K562 (cell line): ENCODE measurements around the gene TXNL4A. TPM values are rescaled to one million over a fixed set of nuclear protein-coding genes. Genes with fewer than 3 reads are reported as not detected.

Experiments
- HDAC2 ChIP-seq: fragments of 450-650 bp; IDR thresholded peaks from 2 replicates; pipeline ENCODE4 v1.6.1; 2016; ENCODE audit warnings: mild to moderate bottlenecking
- KLF10 ChIP-seq: fragments of 250-450 bp; sonication (Bioruptor Pico); IDR thresholded peaks from 2 replicates; pipeline ENCODE4 v1.6.1; 2021; ENCODE audit warnings: matching md5 sums
- RFX5 ChIP-seq: IDR thresholded peaks from 2 replicates; pipeline ENCODE4 v1.6.1; 2011; ENCODE audit warnings: low read depth, mild to moderate bottlenecking, improper control_type of control experiment, low read length
- ZNF316 ChIP-seq: fragments of 450-650 bp; IDR thresholded peaks from 2 replicates; pipeline ENCODE4 v1.6.1; 2016
- ZNF583 ChIP-seq: fragments of 250-450 bp; sonication (Bioruptor Pico); IDR thresholded peaks from 2 replicates; pipeline ENCODE4 v1.4.0; 2020
- polyA plus RNA-seq, 8 experiments: library from polyadenylated mRNA; depleted of rRNA in 4 of 8; stranded (reverse) in 5 of 8; unstranded in 3 of 8; fragments of >200 nt; fragmentation: Nextera tagmentation in 2 of 8; fragmentation: Illumina TruSeq in 1 of 8; extraction: Ambion mirVana in 2 of 8; extraction: Trizol in 1 of 8; gene quantifications; 2 replicates each; pipeline versions ENCODE4 v1.2.1 to v1.2.3, GENCODE V29; 2011 to 2014; ENCODE audit warnings: inconsistent platforms in 1 of 8, missing spikeins in 1 of 8
- total RNA-seq, 7 experiments: library from RNA; depleted of rRNA in 6 of 7; stranded (reverse); fragments of >200 nt in 6 of 7; fragmentation: Illumina TruSeq in 2 of 7; extraction: Trizol in 2 of 7; gene quantifications; 2 replicates each; pipeline versions ENCODE4 v1.2.1 to v1.2.3, GENCODE V29; 2011 to 2021; ENCODE audit warnings: low replicate concordance in 1 of 7
- TF ChIP-seq, protein P1 (sequence below): sonication (generic); formaldehyde crosslinking; IDR thresholded peaks from 2 replicates; pipeline ENCODE4 v1.8.1; 2023; ENCODE audit warnings: mild to moderate bottlenecking, missing genetic modification reagents, moderate library complexity
- TF ChIP-seq, protein P2 (sequence below): fragments of 250-450 bp; sonication (Bioruptor Pico); IDR thresholded peaks from 2 replicates; pipeline ENCODE4 v1.8.0; 2021; ENCODE audit warnings: moderate library complexity, mild to moderate bottlenecking, inconsistent platforms
- TF ChIP-seq, protein P3 (sequence below): conservative IDR thresholded peaks from 2 replicates; pipeline ENCODE4 v1.6.1; 2011; ENCODE audit warnings: low read depth, mild to moderate bottlenecking, low read length; ENCODE audit not compliant: control insufficient read depth

The TXNL4A gene
- total and polyA plus RNA-seq, 9 of the 15 experiments (the other 6 are each of a cell fraction or from before 2014, with no cell fraction given) = 27.0 to 132 (median 87.5) TPM

DNA sequence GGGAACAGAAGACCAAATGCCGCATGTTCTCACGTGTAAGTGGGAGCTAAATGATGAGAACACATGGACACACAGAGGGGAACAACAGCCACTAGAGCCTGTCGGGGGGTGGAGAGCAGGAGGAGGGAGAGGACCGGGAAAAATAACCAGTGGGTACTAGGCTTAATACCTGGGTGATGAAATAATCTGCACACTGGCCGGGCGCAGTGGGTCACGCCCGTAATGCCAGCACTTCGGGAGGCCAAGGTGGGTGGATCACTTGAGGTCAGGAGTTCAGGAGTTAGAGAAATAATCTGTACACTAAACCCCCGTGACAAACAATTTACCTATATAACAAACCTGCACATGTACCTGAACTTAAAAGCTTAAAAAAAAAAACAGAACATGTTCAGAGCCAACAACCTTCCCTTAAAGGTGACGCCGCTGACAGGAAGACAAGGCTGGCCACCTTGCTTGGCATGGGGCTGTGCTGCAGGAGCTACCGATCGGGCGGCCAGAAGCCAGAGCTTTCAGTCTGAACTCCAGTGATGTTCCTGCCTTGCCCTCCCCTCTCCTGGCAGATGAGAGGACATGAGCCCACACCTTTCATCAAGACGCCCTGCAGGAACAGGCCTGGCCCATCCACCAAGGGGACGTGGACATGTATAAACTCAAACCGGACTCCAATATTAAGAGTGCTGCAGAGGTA lies 48.1 kb downstream of the TXNL4A start (continued):
- TF ChIP-seq, protein P1, sequence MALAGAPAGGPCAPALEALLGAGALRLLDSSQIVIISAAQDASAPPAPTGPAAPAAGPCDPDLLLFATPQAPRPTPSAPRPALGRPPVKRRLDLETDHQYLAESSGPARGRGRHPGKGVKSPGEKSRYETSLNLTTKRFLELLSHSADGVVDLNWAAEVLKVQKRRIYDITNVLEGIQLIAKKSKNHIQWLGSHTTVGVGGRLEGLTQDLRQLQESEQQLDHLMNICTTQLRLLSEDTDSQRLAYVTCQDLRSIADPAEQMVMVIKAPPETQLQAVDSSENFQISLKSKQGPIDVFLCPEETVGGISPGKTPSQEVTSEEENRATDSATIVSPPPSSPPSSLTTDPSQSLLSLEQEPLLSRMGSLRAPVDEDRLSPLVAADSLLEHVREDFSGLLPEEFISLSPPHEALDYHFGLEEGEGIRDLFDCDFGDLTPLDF (CRISPR knock-in tag) = no peak
- no peak for TF ChIP-seq KLF10 (CRISPR knock-in tag)
- no peak for TF ChIP-seq ZNF316
- no peak for TF ChIP-seq ZNF583 (CRISPR knock-in tag)
- TF ChIP-seq, protein P2, sequence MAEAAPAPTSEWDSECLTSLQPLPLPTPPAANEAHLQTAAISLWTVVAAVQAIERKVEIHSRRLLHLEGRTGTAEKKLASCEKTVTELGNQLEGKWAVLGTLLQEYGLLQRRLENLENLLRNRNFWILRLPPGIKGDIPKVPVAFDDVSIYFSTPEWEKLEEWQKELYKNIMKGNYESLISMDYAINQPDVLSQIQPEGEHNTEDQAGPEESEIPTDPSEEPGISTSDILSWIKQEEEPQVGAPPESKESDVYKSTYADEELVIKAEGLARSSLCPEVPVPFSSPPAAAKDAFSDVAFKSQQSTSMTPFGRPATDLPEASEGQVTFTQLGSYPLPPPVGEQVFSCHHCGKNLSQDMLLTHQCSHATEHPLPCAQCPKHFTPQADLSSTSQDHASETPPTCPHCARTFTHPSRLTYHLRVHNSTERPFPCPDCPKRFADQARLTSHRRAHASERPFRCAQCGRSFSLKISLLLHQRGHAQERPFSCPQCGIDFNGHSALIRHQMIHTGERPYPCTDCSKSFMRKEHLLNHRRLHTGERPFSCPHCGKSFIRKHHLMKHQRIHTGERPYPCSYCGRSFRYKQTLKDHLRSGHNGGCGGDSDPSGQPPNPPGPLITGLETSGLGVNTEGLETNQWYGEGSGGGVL = no peak
- TF ChIP-seq, protein P3, sequence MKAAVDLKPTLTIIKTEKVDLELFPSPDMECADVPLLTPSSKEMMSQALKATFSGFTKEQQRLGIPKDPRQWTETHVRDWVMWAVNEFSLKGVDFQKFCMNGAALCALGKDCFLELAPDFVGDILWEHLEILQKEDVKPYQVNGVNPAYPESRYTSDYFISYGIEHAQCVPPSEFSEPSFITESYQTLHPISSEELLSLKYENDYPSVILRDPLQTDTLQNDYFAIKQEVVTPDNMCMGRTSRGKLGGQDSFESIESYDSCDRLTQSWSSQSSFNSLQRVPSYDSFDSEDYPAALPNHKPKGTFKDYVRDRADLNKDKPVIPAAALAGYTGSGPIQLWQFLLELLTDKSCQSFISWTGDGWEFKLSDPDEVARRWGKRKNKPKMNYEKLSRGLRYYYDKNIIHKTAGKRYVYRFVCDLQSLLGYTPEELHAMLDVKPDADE = no peak
- TF ChIP-seq HDAC2 = no peak
- no peak for TF ChIP-seq RFX5
- TF ChIP-seq, all 486 proteins: peak for 0
